ENCODE data around the gene TRIM37.

DNA sequence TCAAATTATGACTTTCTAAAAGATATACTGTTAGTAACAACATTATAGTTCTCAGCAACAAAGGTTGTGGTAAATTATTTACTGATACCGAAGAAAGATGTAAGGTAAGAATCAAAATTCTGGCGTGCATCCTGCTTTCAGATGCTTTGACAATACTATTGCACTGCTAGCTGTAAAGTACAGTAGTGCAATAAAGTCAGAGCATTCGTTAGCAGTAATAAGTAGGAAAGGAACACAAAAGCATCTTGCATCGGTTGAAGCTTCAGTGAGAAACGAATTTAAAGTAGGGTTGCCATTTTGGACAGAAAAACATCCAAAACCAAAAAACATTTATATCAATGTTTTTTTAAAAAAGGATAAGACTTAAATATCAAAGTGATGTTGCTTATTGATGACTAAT is 44.3 kb upstream of the TRIM37 start:
- TF ChIP-seq, protein P1, sequence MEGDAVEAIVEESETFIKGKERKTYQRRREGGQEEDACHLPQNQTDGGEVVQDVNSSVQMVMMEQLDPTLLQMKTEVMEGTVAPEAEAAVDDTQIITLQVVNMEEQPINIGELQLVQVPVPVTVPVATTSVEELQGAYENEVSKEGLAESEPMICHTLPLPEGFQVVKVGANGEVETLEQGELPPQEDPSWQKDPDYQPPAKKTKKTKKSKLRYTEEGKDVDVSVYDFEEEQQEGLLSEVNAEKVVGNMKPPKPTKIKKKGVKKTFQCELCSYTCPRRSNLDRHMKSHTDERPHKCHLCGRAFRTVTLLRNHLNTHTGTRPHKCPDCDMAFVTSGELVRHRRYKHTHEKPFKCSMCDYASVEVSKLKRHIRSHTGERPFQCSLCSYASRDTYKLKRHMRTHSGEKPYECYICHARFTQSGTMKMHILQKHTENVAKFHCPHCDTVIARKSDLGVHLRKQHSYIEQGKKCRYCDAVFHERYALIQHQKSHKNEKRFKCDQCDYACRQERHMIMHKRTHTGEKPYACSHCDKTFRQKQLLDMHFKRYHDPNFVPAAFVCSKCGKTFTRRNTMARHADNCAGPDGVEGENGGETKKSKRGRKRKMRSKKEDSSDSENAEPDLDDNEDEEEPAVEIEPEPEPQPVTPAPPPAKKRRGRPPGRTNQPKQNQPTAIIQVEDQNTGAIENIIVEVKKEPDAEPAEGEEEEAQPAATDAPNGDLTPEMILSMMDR (IDR thresholded peaks at IDR 0.05) = no peak
- TF ChIP-seq POLR2A (IDR thresholded peaks at IDR 0.05) = no peak
